ACC112 (cell line): ENCODE results near the gene FBXL14.
"Not testable (repeated sequence)": the region's sequence is repeated elsewhere in the genome, so short reads cannot be mapped to it uniquely, and the experiment has no call there.

ENCODE experiments used
- H2AFZ ChIP-seq: fragments of 200-600 bp; sonication (generic); one replicate; pipeline ENCODE4 v1.6.0; 2017; ENCODE audit warnings: antibody characterized with exemption, low read length; ENCODE audit not compliant: unreplicated experiment
- H3K27ac ChIP-seq: fragments of 200-600 bp; sonication (generic); 2 replicates; pipeline ENCODE4 v1.5.1; 2014; ENCODE audit warnings: low read depth, mild to moderate bottlenecking, antibody characterized with exemption, low read length, moderate library complexity
- H3K27me3 ChIP-seq: fragments of 200-600 bp; sonication (generic); 2 replicates; pipeline ENCODE4 v1.6.1; 2014; ENCODE audit warnings: mild to moderate bottlenecking, antibody characterized with exemption, low read length, moderate library complexity, mixed read lengths; ENCODE audit not compliant: insufficient read depth
- H3K36me3 ChIP-seq: fragments of 200-600 bp; sonication (generic); 2 replicates; pipeline ENCODE4 v1.6.1; 2016; ENCODE audit warnings: mild to moderate bottlenecking, antibody characterized with exemption, low read length, moderate library complexity, mixed read lengths; ENCODE audit not compliant: insufficient read depth
- H3K4me1 ChIP-seq: fragments of 200-600 bp; sonication (generic); one replicate; pipeline ENCODE4 v1.6.1; 2016; ENCODE audit warnings: low read length, mixed read lengths; ENCODE audit not compliant: insufficient read depth, unreplicated experiment, control insufficient read depth
- H3K4me3 ChIP-seq: fragments of 200-600 bp; sonication (generic); 2 replicates; pipeline ENCODE4 v1.5.1; 2014; ENCODE audit warnings: mild to moderate bottlenecking, low read depth, low read length
- H3K79me2 ChIP-seq: fragments of 200-600 bp; sonication (generic); one replicate; pipeline ENCODE4 v1.6.0; 2016; ENCODE audit warnings: low read length; ENCODE audit not compliant: control insufficient read depth, unreplicated experiment, insufficient read depth

FBXL14 gene

GRCh38 chr12:1565172-1565571 lies 29.2 kb downstream of the FBXL14 start:
- Histone ChIP-seq H3K4me1 (no peaks in the 10 kb centered on the region), H3K4me3 (no peak overlapping the region), H3K27ac (no peak overlapping the region), H2AFZ (no peak overlapping the region), H3K27me3 (no peaks in the 10 kb centered on the region), H3K79me2 (no peaks in the 10 kb centered on the region), H3K36me3 (no peaks in the 10 kb centered on the region)

DNA sequence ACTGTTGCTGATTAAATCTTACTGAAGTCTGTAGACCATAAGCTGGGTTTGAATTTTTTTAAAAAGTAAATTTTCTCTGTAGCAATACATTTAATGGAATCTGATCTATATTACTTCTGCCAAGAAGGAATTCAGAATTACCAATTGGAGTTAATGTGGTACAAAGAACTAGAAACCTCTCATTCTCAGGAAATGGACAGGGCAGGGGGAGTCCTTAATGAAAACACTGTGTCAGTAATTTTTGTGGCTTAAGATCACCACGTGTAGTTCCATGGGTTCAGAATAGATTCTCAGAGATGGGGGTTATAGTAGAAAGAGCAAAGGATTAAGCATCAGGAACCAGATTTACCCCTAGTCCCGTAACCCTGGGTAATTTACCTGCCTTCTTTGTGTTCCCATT lies 30.3 kb downstream of the FBXL14 start:
- H3K79me2 ChIP-seq: no peaks in the 10 kb centered on the region
- no peaks in the 10 kb centered on the region for H3K36me3 ChIP-seq

DNA sequence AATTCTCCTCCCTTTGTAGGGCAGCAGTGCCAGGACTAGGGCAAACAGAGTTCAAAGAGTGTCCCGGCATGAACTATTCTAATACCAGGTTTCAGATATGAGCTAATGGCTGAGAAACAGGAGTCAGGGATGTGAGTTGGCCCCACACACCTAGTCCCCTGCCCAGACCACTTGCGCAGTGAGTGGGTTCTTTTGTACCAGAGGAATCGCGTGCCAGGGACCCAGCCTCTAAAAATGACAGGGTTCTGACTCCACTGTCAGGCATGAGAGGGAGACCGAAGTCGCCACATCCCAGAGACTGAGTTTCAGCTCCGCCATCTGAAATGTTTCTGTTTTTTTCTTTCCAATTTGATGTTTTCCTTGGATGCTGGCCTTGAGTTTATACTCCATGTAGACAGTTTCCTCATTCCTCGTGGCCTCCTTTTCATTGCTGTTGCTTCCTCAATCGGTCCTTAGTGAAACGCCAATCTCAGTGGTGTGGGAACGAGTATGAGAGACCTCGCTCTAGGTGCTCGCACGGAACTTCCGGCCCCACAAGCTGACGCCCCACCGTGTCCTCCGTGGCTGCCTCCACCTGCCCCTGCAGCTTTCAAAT lies 31.5 kb downstream of the FBXL14 start:
- H3K27ac ChIP-seq: no peak overlapping the region
- H3K4me1 ChIP-seq: no peaks in the 10 kb centered on the region
- H3K27me3 ChIP-seq: no peaks in the 10 kb centered on the region
- H3K36me3 ChIP-seq: no peaks in the 10 kb centered on the region
- H2AFZ ChIP-seq: no peak overlapping the region
- H3K4me3 ChIP-seq: no peak overlapping the region
- no peaks in the 10 kb centered on the region for H3K79me2 ChIP-seq

More for the DNA sequence above, 30.3 kb downstream of the FBXL14 start:
- H3K4me3 ChIP-seq: no peak overlapping the region
- no peak overlapping the region for H3K27ac ChIP-seq
- H3K27me3 ChIP-seq: no peaks in the 10 kb centered on the region
- no peaks in the 10 kb centered on the region for H3K4me1 ChIP-seq
- no peak overlapping the region for H2AFZ ChIP-seq

DNA sequence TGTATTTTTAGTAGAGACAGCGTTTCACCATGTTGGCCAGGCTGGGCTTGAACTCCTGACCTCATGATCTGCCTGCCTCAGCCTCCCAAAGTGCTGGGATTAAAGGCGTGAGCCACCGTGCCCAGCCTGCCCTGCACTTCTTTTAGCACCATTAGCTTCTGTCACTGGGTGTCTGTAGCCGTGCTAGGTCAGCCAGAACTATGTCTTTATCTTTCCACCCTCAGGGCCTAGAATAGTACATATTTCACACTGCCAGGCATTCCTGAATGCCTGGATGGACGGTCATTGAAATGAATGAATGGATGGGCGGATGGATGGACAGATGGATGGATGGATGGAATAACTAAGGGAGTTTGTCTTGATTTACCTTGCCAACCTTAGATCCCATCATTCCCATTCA lies 33.7 kb downstream of the FBXL14 start:
- H3K27ac ChIP-seq: no peak overlapping the region
- no peak overlapping the region for H3K4me3 ChIP-seq
- H2AFZ ChIP-seq: no peak overlapping the region
- no peaks in the 10 kb centered on the region for H3K4me1 ChIP-seq
- H3K27me3 ChIP-seq: no peaks in the 10 kb centered on the region
- H3K36me3 ChIP-seq: no peaks in the 10 kb centered on the region
- H3K79me2 ChIP-seq: no peaks in the 10 kb centered on the region

DNA sequence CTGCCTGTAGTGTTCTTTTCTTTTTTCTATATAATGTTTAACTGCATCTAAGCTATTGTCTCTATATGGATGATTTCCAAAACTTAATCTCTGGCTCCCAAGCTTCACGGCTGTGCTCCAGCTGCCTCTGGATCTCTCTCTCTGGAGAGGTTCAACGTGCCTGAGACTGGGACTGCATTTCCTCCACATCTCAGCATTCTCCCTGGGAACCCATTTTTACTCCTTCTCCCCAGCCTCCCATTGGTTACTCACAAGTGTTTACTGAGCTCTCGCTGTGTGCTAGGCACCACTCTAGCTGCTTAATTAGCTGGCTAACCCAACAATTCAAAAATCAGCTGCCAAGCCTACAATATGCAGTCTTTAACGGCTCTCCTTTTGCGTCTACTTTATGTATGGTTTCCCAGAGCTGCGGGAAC lies 34.7 kb downstream of the FBXL14 start:
- no peak overlapping the region for H3K27ac ChIP-seq
- no peaks in the 10 kb centered on the region for H3K79me2 ChIP-seq
- H3K4me1 ChIP-seq: no peaks in the 10 kb centered on the region
- H3K36me3 ChIP-seq: no peaks in the 10 kb centered on the region
- no peaks in the 10 kb centered on the region for H3K27me3 ChIP-seq
- H3K4me3 ChIP-seq: no peak overlapping the region
- H2AFZ ChIP-seq: no peak overlapping the region

GRCh38 chr12:1558108-1558507 lies 36.3 kb downstream of the FBXL14 start:
- not testable (repeated sequence) for H3K27me3 ChIP-seq, H3K4me1 ChIP-seq, H3K79me2 ChIP-seq, H3K4me3 ChIP-seq, H3K36me3 ChIP-seq, H3K27ac ChIP-seq, H2AFZ ChIP-seq

GRCh38 chr12:1553987-1554982 lies 40.1 kb downstream of the FBXL14 start:
- Histone ChIP-seq H3K27me3 (no peaks in the 10 kb centered on the region), H3K4me1 (no peaks in the 10 kb centered on the region), H3K4me3 (no peak overlapping the region), H3K27ac (no peak overlapping the region), H3K36me3 (no peaks in the 10 kb centered on the region), H3K79me2 (peaks cover 6% of the 10 kb centered on the region), H2AFZ (no peak overlapping the region)

- Histone ChIP-seq H2AFZ (no peak overlapping the region), H3K79me2 (peaks cover 6% of the 10 kb centered on the region), H3K36me3 (no peaks in the 10 kb centered on the region), H3K27me3 (no peaks in the 10 kb centered on the region), H3K4me3 (no peak overlapping the region), H3K4me1 (no peaks in the 10 kb centered on the region), H3K27ac (no peak overlapping the region)
Observed at GRCh38 chr12:1553536-1553935, 40.8 kb downstream of the FBXL14 start.

- Histone ChIP-seq H3K27ac (no peak overlapping the region), H3K36me3 (no peaks in the 10 kb centered on the region), H3K79me2 (peaks cover 6% of the 10 kb centered on the region)
Observed at GRCh38 chr12:1552911-1553491, 41.4 kb downstream of the FBXL14 start.

DNA sequence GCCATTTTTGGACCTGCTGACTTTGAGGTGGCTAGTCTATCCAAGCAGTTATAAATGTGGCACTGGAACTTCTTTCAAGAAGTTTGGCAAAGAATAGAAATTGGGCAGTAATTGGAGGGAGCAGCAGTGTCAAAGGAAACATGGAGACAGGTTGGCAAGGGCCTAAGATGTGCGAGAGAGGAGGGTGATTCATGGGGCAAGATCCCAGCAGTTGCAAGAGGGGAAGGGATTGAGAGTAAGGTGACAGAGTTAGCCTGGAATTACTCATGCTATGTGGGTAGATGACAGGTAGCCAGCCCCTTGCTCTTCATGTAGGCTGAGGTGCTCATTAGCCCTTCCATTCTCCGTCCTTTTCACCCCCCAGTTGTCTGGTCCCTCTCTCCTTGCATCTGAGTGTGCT lies 42.2 kb downstream of the FBXL14 start:
- Histone ChIP-seq H2AFZ (no peak overlapping the region), H3K36me3 (no peaks in the 10 kb centered on the region), H3K4me3 (no peak overlapping the region), H3K27ac (no peak overlapping the region), H3K79me2 (peaks cover 6% of the 10 kb centered on the region), H3K4me1 (no peaks in the 10 kb centered on the region), H3K27me3 (no peaks in the 10 kb centered on the region)

More at GRCh38 chr12:1552911-1553491, 41.4 kb downstream of the FBXL14 start:
- no peaks in the 10 kb centered on the region for H3K27me3 ChIP-seq
- H2AFZ ChIP-seq: no peak overlapping the region
- no peak overlapping the region for H3K4me3 ChIP-seq
- H3K4me1 ChIP-seq: no peaks in the 10 kb centered on the region
